Measurements from ENCODE around the gene ATP6V1G3.
"Not testable (repeated sequence)": the region's sequence is repeated elsewhere in the genome, so short reads cannot be mapped to it uniquely, and the experiment has no call there.

ATP6V1G3 gene, protein sequence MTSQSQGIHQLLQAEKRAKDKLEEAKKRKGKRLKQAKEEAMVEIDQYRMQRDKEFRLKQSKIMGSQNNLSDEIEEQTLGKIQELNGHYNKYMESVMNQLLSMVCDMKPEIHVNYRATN
- total RNA-seq = 0 to 0.12 reads per million in 2 experiments

GRCh38 chr1:198540580-198540979 is at the start of gene ATP6V1G3:
Gene ATP6V1G3, minus strand, starts transcription at chr1:198540680. Its CDS starts 30 bp downstream, at chr1:198540650.
- no peak for DNase-seq (ENCODE audit: low read depth)

- no peak for DNase-seq (ENCODE audit: low read depth)
Measured at GRCh38 chr1:198588845-198589244, 48.4 kb upstream of the ATP6V1G3 start.

DNA sequence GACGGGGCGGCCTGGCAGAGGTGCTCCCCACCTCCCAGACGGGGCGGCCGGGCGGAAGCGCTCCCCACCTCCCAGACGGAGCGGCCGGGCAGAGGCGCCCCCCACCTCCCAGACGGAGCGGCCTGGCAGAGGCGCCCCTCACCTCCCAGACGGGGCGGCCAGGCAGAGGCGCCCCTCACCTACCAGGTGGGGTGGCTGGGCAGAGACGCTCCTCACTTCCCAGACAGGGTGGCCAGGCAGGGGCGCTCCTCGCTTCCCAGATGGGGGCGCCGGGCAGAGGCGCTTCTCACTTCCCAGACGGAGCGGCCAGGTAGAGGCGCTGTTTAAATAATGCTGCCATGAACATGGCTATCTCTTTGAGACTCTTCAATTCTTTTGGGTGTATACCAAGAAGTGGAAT is 43.7 kb upstream of the ATP6V1G3 start:
- DNase-seq (ENCODE audit: low read depth) = no peak

- DNase-seq (ENCODE audit: low read depth) = not testable (repeated sequence)
Measured at GRCh38 chr1:198583209-198583802, 42.8 kb upstream of the ATP6V1G3 start.

- no peak for DNase-seq (ENCODE audit: low read depth)
Measured at GRCh38 chr1:198577444-198577843, 37.0 kb upstream of the ATP6V1G3 start.

DNA sequence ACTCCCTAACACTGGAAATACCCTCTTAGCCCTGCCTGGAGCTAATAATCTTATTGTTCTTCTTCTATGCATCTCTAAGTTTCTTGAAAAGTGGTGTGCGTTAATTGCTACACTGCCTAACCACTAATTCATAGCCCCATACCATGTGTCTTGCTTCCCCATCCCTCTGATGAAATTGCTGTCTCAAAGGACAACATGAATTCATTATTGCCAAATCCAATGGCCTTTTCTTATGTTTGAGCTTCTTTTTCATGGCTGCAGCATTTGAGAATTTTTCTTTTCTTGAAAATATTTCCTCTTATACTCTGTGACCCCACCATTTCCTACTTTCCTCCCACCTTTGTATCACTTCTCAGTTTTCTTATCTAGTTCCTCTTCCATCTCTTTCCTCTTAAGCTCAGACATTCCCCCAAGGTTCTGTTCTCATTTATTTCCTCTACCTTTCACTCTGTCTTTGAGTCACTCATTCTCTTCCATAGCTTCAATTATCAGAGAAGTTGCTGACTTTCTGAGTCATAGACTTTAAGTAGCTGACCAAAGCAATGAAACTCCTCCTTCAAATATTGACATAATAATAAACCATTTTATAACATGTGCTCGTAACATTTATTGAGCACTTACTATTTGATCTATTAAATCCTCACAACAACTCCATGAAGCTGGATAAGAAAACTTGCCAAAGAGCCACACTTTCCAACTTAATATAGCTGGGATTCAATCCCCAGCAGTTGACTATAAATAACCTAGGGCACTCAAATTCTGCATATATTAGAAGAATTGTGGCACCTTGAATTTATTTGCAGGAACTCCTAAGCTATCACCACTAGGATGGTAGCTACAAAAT is 35.5 kb upstream of the ATP6V1G3 start:
- DNase-seq (ENCODE audit: low read depth) = no peak

DNA sequence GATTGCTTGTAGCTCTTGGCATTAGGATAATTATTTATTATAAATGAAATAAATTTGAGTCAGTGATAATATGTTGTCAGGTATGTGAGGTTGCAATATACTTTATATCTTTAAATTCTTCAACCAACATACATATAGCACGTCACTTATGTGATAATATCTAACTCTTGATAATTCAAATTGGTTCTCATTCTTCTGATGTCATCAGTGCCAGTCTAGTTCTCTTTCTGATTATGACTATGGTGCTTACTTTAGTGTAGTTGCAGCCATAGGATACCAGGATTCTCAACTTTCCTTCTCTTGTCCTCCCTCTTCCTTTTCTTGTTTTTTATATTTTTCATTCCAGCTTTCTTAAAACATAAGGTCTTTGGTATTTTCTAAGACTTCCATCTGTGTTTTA is 34.8 kb upstream of the ATP6V1G3 start:
- no peak for DNase-seq (ENCODE audit: low read depth)

DNA sequence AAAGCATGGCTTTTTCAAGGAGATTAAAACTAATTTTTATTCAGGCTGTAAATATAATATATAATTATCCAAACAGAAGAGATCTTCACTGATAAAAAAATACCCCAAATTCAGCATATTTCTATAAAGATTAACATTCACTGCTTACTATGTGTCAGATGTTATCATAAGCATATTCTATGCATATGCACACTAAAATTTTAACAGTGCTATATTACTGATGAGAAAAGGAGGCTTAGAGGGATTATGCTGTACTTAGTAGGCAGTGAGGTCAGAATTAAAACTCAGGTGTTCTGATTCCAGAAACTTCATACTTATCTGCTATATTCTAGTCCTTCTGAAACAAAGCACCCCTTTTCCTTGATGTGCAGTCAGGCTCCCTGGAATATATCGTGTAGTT is 33.8 kb upstream of the ATP6V1G3 start:
- no peak for DNase-seq (ENCODE audit: low read depth)

- DNase-seq (ENCODE audit: low read depth) = no peak
Measured at GRCh38 chr1:198564716-198565115, 24.2 kb upstream of the ATP6V1G3 start.

DNA sequence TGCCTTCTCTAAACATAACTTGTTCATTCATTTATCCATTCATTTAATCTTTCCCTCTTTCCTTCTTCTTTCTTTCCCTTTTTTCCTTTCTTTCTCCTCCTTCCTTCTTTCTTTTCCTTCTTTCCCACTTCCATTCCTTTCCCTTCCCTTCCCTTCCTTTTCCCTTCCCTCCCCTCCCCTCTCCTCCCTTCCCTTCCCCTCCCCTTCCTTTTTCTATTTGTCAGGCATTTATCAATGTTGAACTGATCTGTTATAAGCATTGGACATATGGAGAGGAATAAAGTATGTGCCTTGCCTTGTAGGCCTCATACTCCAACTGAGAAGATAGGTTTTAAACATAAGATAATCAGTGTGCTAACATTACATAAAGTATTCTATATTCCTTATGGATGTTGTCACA is 23.7 kb upstream of the ATP6V1G3 start:
- DNase-seq (ENCODE audit: low read depth) = no peak

DNA sequence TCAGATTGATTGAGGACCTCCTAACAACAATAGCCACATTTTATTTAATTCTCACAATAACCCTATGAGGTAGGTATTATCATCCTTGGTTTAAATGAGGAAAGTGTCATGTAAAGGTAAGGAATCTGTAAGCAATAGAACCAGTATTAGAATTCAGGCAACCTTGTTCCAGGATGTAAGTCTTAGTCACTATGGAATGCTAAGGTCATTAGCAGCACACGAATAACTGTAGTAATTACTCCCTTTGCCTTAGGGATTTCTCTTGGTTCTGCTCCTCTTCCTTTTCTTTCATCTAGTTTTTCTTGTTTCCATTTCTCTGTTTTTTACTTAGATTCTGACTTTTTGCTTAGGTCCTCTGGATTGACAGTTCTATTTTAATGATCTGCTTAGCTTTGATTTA is 23.1 kb upstream of the ATP6V1G3 start:
- DNase-seq (ENCODE audit: low read depth) = no peak

DNA sequence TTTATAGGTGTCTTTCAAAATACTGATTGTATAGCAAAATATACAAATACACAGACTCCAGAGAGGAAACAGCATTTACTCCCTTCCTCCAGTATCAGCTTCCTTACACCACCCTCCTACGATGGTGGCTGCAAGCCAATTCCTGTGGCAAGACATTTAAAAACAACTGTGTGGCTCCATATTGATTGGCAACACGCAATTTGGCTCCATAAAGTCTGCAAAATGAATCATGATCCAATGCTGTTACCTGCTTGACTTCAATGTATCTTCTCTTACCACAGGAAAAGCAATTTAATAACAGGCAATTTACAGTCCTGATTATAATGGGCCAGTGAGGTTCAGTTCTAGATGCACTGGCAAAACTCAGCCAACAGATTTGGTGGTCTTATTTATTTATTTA is 19.7 kb upstream of the ATP6V1G3 start:
- no peak for DNase-seq (ENCODE audit: low read depth)

GRCh38 chr1:198559362-198559761 is 18.9 kb upstream of the ATP6V1G3 start:
- DNase-seq (ENCODE audit: low read depth) = no peak

DNA sequence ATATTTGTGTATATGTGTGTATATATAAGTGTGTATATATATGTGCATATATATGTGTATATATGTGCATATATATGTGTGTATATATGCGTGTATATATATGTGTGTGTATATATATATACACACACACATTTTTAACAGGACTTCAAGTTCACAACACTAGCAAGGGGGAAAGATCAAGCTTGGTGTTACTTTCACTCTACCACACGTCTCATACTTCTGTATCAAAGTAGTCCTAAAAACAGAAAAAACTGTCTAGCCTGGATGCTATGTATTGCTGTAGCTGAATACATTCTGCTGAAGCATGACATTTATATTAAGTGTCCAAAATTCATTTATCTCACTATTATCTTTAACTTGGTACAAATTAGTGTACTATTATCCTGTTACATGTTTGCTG is 17.9 kb upstream of the ATP6V1G3 start:
- DNase-seq (ENCODE audit: low read depth) = no peak

- DNase-seq (ENCODE audit: low read depth) = peak; percentile 28
Measured at GRCh38 chr1:198556971-198557370, 16.5 kb upstream of the ATP6V1G3 start.

DNA sequence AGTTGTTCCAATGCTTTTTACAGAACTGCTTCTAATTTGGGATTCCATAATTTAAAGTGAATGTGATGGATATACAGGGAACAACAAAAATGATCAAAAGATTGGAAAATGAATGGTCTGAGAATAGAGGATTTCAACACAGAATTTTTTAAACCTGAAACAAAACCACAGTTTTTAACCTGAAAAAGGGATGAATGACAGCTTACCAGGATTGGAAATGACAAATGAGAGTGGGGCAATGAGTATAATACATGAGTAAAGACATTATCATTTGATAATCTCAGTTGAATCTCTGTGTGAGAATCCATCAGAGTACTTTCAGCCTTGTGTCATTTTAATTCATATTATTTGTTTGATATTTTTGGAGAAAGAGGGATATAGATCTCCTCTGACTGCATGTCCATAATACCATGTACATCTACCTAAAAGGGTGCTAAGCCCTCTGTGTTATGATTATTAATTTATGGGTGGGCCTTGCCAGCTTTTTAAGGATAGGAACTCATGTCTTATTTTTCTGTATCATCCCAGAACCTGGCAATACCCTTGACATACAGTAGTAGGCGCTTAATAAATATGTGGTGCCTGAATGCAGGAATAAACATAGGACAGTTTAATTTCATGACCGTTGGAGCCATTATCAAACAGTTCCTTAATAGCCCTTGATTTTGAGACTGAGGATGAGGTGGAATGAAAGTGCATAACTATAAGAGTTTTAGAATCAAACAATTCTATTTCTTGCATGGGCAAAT is 12.4 kb upstream of the ATP6V1G3 start:
- no peak for DNase-seq (ENCODE audit: low read depth)

GRCh38 chr1:198550941-198551524 is 10.6 kb upstream of the ATP6V1G3 start:
- no peak for DNase-seq (ENCODE audit: low read depth)

- DNase-seq (ENCODE audit: low read depth) = no peak
Measured at GRCh38 chr1:198549866-198550265, 9.4 kb upstream of the ATP6V1G3 start.

GRCh38 chr1:198548890-198549289 is 8.4 kb upstream of the ATP6V1G3 start:
- DNase-seq (ENCODE audit: low read depth) = no peak

- no peak for DNase-seq (ENCODE audit: low read depth)
Measured at GRCh38 chr1:198545156-198545555, 4.7 kb upstream of the ATP6V1G3 start.

DNA sequence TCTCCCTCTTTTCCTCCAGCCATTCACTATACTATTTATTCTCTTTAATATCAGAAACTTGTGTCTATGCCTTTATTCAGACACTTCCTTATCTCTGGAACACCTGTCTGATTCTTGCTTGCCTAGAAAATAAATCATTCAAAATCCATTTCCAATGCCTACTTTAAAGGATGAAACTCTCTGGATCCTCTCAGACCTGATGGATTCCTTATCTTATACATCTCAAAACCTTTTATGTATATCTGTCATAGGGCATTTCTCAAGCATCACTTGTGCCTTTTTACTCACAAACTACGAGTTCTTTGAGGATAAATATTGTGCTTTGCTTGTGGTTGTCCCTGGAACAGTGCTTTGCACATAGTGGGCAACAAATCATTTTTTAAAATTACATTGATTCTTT is 3.8 kb upstream of the ATP6V1G3 start:
- no peak for DNase-seq (ENCODE audit: low read depth)

DNA sequence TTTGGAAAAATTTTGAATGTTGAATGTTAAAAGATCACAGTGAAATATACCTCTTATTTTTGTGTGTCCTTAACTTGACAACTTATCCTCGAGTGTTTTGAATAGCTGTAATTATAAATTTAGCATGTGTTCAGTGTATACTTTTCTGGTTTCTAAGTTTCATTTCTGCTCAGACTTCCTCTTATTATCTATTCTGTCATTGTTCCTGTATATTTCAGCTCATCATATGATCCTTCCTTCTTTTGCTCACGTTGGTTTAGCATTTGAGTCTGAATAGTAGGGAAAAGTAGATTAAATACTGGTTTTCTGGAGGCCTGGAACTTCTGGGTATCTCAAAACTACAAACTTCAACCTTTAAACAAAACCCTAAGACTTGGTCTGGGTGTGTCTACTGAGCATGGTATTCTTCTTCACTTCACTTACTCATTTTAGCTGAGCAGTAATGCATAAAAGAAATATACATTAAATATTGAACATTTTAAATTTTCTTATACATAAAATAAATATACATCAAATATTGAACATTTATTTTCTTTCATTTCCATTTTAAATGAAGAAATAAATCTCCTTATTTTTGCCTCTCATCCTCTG is 3.3 kb upstream of the ATP6V1G3 start:
- DNase-seq (ENCODE audit: low read depth) = no peak
